ENCODE results near the gene PHF12. TPM values are rescaled to one million over a fixed set of nuclear protein-coding genes. Genes with fewer than 3 reads are reported as not detected.
"Not testable (repeated sequence)": the region's sequence is repeated elsewhere in the genome, so short reads cannot be mapped to it uniquely, and the experiment has no call there.

The PHF12 gene
- total RNA-seq, 1 donor from 2014 or later, result 72.0 TPM

DNA sequence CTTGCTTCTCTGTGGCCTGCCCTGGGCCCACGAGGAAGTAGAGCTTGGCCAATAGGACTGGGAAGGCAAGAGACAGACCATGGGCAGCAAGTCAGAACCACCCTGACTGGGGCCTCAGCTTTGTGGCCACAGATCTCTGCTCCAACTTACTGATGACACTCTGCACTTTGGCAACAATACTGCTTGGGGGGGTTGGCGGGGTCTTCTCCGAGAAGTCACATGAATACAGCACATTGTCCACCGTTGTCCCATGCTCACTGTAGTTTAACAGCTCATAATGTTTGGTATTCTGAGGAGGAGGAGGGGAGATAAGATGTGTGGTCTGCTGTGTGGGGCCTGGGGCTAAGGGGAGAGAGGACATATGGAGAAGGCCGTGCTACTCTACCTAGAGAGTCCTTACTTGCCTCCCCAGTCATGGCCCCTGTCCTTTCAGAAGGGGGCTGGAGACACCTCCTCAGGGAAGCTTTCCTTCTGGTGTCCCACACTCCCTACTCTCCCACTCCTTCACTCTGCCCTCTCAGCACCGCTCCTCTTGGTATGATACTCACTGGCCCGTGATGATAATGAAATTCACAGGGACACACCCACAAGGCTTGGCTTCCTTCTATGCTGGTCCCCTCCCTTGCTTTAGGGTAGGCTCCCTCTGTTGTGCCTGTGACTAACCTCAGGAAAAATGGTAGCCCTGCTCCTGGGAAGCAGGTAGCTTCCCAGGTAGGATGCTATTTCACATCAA lies 44.4 kb downstream of the PHF12 start:
- intact Hi-C loops (cut with micrococcal nuclease), result no loop called here

DNA sequence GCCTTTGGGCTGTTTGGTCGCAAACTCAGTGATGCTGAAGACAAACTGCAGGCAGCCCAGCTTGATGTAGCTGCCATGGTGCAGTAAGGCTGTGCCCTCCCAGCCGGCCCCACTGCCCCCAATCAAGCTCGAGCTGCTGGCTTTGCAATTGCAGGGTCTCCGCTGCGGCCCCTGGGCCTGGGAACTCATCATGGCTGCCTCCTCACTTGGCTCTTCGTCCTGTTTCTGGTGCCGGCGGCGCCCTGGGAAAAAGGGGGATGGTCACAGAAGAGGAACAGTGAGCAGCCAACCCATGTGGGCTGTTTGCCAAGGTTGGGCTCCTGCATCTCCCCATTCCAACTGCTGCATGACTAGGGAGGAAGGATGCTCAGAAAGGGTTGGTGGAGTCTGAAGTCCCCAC lies 45.0 kb downstream of the PHF12 start:
- intact Hi-C loops (cut with micrococcal nuclease), result no loop called here

DNA sequence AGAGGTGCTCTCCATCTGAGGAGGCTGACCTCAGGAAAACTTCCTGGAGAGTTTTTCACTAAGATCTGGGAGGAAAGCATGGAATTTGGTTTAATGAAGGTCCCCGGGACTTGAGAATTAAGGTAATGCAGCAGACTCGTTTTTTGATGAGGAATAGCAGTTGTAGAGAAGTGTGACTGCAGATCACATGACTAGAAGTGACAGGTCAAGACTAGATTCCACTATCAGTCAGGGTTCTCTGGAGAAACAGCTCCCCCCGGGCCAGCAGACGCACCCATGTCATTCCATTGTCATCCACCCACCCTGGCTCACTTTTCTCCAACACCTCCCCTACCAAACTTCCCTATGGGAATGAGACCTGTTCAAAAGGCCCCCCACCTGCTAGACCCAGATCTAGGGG lies 46.5 kb downstream of the PHF12 start:
- intact Hi-C loops (cut with micrococcal nuclease), result loop anchor here (5.0 kb wide), 1 partner anchor 257 kb away; the partner anchor contains the start of gene BLTP2

DNA sequence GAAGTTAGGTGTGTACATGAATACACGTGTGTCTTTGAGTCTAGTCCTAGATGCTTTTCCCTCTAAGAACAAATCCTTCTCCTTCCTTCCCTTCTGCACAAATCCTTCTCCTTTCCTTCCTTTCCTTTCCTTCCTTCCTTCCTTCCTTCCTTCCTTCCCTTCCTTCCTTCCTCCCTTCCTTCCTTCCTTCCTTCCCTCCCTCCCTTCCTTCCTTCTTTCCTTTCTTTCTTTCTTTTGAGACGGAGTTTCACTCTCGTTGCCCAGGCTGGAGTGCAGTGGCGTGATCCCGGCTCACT lies 47.8 kb downstream of the PHF12 start:
- intact Hi-C loops (cut with micrococcal nuclease), result loop anchor here (1.0 to 5.0 kb wide), 6 partner anchors 47 to 256 kb away; partner anchors contain the start of genes BLTP2, ERAL1, FAM222B and NEK8

DNA sequence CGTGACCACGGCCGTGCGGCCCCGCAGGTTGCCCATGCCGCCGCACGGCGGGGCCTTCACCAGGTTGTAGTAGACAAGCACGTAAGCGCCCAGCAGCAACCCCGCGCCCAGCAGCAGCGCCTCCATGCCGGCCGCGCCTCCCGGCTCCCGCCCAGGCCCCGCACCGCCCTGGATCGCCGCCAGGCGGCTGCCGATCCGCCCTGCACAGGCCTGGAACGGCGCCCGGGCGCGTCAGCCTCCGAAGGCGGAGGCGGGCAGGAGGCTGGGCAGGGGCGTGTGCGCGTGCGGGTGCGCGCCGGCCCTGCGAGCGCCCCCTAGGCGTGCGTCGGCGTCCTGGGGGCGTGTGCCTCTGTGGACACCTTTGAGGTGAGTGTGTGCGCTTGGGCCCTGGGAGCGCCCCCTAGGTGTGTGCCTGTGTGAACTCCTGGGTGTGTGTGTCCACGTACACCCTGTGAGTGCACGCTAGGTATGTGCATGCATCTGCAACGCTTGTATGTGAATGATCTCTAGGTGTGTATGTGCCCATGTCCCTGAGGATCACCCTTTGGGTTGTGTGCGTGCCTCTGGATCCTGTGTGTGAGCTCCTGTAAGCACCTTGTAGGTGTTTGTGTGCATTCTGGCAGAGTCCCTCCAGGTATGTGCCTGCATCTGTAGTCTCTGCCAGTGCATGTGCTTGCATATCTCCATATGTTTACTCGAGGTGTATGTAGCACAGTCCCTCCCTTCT lies 48.3 kb downstream of the PHF12 start, which contains the start of gene DHRS13:
Gene DHRS13, minus strand, starts transcription at position 261 of the 727 bp plus-strand sequence. Its CDS starts 135 bp downstream, at position 126.
- intact Hi-C loops (cut with micrococcal nuclease), result loop anchor here (1.0 to 5.0 kb wide), 6 partner anchors 48 to 256 kb away; partner anchors contain the start of genes BLTP2, ERAL1, FAM222B and NEK8

DNA sequence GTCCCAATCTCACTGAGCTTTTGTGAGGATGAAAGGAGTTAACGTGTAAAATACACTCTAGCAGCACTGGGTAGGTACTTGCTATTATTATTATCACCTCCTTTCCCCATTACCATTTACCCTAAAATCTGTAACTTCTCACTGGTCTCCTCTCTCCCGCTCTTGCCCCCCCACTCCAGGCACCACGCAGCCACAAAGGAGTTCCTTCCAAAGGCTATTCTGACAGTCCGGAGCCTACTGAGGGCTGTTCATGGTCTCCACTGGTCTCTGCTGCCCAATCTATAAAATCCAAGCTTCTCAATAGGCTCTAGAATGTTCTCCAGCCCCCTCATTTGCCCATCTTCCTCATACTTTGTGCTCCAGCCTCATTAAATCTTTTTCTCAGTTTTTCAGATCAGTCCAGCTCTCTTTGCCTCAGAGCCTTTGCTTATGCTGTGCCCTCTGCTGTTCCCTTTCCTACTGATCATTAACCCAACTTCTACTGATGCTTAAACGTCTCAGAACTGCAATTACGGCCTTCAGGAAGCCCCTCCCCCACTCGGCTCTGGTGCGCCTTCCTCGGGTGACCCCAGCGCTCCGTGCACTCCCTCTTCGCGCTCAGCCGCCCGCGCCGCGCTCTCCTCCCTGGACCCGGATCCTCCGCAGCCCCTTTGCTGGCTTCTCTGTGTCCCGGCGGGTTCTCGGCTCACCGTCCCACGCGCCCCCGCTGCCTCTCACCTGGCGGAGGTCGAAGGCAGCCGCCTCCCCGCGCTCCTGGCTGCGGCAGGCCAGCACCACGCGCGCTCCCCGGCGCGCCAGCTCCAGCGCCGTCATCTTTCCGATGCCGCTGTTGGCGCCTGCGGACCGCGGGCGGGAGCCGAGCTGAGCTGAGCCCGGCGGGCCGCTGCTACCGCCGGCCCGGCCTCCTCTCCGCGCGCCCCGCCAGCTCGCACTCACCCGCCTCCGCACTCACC lies 49.2 kb downstream of the PHF12 start:
- intact Hi-C loops (cut with micrococcal nuclease), result loop anchor here (2.0 to 5.0 kb wide), 4 partner anchors 47 to 255 kb away; partner anchors contain the start of genes BLTP2, ERAL1, FAM222B and PHF12

DNA sequence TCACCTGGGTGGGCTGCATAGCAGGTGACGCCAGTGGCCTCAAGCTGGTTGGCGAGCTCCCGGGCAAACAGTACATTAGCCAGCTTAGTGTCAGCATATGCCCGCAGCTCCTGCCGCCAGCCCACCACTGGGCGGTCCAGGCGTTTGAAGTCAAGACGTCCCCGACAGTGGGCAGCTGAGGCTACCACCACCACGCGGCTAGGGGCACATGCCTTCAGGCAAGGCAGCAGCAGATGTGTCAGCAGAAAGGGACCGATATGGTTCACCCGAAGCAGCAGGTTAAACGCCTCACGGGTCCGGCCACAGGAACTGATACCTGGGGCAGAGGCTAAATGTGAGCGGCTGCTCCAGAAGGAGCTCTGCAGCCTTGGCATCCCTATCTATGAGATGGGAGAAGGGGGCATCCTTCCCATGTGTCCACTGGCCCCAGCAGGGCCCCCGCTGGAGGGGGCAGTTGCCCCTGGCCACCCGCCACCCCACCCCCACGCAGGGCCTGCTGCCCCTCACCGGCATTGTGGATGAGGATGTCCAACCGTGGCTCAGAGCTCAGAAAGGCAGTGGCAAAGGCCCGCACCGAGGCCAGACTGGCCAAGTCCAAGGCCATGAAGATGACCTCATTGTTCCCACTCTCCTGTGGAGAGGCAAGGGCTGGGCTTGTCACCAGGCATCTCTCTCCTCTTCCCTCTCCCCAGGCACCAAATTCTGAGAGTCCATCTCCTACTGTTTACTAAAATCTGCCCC lies 50.2 kb downstream of the PHF12 start:
- intact Hi-C loops (cut with micrococcal nuclease), result loop anchor here (5.0 kb wide), 1 partner anchor 254 kb away; the partner anchor contains the start of gene BLTP2

DNA sequence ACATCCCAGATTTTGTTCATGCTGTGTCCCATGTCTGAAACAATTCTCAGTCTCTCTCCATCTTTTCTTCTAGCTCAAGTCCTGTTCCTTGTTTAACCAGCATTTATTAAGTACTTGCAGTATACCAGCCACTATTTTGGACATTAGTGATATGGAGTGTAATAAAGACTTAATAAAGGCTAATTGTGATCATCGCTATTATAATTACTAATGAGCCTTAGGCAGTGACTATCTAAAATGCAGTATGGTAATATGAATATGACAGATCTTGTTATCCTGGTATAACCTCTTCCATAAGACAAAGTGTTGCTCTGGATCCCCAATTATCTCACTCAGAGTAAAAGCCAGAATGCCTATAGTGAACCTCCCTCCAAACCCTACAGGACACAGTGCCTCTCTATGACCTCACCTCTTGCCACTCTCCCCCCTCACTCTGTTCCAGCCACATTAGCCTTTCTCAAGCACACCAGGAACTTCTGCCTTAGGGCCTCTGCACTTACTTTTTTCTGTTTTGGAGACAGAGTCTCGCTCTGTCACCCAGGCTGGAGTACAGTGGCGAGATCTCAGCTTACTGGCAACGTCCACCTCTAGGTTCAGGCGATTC lies 52.0 kb downstream of the PHF12 start:
- intact Hi-C loops (cut with micrococcal nuclease), result no loop called here

DNA sequence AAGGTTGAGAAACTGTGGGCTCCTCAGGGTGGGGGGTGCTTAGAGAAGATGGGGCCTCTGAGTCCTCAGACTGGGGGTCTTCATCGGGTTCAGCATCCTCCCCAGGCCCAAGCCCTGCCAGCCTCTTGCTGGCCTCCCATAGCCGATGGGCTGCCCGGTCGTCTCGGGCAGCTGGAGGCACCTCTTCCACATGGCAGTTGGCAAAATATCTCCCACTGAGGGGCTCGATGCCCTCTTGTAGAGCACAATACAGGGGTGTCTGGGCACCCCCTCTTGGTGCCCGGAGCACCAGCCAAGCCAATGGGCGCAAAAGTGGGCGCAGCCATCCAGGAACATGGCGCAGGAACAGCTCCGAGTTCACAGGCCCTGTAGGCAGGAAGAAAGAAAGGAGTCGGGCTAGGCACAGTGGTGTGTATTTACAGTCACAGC lies 52.8 kb downstream of the PHF12 start:
- intact Hi-C loops (cut with micrococcal nuclease), result no loop called here

DNA sequence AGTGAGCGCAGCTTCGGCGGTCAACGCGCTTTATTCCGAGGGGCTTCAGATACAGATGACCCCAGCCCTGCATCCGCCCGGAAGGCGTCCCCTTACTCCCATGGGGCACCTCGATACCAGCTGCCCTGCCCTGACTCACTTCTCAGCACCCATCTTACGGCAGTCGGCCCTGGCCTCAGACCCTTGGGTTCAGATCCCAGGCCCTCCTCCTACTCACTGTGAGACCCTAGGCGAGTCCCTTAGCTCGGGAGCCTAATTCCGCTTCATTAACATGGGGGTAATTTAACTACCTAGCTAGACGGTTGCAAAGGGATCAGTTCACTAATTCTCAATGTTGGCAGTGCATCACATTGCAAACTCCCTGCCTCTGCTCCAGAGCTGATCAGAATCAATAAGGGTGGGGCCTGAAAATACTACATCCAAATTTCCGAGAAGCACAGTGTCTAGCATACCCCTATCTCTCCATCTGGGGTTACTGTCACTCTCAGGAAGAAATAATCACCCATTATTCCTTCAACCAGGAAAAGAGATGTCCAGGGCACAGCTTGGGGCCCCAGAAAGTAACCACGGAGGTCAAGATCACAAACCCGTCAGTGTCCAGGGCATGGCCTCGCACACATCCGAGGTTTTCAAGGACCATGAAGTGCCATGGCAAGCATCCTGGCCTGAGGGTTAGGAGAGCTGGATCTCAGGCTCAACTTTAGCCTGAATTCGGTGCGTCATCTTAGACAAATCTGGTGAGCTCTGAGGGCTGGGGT lies 53.4 kb downstream of the PHF12 start:
- intact Hi-C loops (cut with micrococcal nuclease), result no loop called here

DNA sequence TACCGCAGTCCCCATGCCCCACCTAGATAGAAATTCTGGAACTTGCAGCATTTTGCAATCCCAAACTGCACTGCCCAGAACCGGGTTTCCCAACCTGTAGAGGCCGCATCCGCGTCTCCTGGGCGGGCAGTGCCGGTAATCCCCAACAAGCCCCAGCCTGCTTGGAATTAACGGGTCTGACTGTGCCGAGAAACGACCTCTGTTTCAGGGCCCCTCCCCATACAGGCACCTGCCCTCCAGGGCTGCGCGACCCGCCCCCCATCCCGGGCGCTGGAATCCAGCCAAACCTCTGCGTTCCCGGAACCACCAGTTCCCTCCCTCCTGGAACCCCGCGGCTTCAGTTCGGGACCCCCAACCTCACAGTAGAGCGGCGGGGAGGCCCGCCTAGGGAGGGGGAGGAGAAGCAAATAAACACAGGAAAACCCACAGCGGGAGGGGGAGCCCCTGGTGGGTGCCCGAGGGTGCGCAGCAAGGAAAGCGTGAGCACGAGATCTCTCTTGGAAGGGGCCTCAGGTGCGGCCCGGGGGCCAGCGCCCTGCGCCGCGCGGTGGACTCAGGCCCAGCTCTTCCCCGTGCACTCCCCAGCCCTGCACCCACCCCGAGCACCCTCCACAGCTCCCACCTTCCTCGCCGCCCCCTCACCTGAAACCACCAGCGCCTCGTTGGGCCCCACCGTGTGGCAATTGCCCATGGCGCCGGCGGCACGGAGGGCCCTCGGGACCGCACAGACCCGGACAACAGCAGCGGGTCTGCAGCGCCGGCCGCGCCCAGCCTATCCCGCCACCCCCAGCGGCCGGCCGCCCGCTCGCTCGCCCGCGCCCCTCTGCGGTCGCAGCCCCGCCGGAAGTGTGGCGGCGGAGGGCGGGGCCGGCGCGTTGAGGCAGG lies 54.2 kb downstream of the PHF12 start, which contains the start of gene FLOT2:
Gene FLOT2, minus strand, starts transcription at position 850 of the 885 bp plus-strand sequence. Its CDS starts 159 bp downstream, at position 691.
- intact Hi-C loops (cut with micrococcal nuclease), result no loop called here

DNA sequence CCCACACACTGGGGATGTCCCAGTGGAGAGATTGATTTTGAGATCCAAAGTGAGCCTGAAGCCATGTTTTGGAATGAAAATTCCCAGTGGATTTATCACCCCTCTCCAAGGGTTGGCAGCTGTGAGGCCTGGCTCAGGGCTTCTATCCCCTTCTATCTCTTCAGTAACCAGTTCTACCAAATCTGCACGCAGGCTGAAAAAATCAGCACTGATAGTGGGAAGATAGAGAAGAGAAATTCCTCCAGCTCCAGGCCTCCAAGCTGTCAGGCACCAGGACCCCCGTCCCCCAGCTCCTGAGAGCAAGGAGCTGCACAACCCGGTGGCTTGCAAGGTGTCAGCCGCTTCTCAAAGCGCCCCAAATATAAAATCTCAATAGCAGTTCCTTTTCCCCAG lies 54.8 kb downstream of the PHF12 start:
- intact Hi-C loops (cut with micrococcal nuclease), result no loop called here

DNA sequence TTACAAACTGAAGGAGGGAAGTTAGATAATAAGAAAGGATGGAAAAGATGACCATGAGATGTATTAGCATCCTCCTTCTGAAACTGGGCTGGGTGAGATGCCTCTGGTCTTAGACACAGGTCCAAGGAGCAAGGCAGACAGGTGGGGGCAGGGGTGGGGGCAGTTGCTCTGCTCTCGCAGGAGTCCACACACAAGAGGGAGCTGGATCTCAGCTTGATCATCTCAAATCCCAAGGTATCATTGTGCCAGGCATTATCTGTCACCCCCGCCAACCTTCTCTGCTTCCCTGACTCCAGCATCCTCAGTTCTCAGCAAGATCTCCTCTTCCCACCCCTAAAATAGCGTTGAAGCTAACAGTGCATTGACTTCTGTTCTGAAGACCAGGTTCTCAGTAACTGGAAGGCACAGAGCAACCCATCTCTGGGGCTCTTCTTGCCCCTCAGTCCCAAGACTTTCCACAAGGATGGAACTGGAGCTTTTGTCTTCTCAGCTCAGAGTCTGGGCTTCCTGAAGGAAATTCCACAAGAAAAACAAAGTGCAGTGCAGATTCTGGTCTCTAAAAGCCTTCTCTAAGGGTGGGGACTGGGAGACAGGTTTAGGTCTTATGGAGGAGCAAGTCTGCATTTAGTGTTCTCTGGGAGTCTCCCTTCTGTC lies 55.4 kb downstream of the PHF12 start:
- intact Hi-C loops (cut with micrococcal nuclease), result no loop called here

DNA sequence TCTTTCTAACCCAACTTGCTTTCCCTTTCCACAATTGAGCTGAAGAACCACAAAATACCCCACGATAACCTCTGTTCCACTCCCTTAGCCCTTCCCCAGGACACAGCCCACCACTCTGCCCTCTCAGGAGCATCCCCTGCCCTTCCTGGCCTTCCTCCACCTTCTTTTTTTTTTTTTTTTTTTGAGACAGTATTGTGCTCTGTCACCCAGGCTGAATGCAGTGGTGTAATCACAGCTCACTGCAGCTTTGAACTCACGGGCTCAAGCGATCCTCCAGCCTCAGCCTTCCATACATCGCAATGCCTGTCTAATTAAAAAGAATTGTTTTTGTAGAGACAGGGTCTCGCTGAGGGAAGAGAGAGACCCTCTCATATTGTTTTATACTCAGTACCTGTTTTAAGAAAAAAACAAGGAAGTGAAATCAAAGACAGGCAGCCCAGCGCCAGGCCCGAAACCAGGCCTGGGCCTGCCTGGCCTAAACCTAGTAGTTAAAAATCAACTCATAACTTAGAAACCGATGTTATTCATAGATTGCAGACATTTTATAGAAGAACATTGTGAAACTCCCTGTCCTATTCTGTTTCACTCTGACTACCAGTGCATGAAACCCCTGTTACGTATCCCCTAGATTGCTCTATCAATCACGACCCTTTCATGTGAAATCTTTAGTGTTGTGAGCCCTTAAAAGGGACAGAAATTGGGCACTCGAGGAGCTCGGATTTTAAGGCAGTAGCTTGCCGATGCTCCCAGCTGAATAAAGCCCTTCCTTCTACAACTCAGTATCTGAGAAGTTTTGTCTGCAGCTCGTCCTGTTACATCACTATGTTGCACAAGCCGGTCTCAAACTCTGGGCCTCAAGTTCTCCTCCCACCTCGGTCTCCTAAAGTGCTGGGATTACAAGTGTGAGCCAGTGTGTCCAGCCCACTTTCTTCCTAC lies 57.8 kb downstream of the PHF12 start:
- intact Hi-C loops (cut with micrococcal nuclease), result not testable (repeated sequence)

DNA sequence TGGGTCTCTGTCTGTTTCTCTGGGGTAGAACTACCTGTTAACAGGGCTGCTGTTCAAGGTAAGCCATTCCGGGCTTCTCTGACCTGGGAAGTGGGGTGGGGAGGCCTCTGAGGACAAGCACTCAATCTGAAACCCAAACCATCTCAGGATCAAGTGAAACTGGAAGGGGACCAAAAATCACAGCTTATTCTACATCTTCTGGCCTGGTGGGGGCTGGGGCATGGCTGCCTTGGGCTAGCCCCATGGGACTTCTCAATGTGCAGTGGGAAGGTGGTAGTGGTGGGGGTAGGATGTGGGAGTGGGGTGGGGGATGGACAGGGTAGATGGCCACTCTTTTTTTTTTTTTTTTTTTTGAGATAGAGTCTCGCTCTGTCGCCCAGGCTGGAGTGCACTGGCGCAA lies 59.3 kb downstream of the PHF12 start:
- intact Hi-C loops (cut with micrococcal nuclease), result no loop called here

DNA sequence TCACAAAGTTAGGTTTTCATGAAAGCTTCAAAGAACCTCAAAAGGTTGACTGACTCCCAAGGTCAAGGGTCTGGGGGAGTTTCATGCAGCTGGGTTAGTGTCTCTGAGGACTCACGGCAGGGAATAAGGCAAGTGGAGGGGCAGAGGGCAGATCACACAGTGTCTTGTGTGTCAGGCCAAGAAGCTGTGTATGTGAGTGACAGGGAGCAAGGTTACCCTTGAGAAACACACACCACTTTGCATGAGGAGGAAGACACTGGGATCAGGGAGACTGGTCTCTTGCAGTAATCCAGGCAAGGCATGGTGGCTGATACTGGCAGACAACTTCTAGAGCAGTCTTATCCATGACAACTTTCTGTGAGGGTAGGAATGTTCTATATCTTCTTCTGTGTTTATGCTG lies 60.1 kb downstream of the PHF12 start:
- intact Hi-C loops (cut with micrococcal nuclease), result no loop called here

DNA sequence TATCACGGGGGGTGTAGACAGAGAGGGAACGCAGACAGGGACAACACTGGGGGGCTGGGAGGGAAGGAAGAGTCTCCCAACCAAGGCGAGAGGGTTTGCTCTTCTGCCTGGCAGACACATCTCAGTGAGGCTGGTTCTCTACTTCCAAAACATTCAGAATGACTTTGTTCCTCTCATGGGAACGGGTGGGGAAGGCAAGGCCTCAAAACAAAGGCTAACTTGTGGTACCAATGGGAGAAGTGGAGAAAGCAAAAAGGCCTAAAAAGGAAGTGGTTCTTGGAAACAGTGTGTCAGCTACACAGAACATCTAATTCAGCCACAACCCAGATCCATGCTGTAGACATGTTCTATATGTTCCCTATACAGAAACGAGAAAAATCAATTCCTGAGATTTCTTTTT lies 61.3 kb downstream of the PHF12 start:
- intact Hi-C loops (cut with micrococcal nuclease), result no loop called here

Data from T-helper 2 cell treated with Interferon-gamma antibody and Interleukin-4, amounts not matched to agents 100 ng/mL and 5 ng/mL, for 36 hours (primary cell).